HL-60 (cell line): ENCODE measurements around the gene ESRRB.

Source experiments
- DNase-seq, 2 experiments: peaks; one replicate each; pipeline ENCODE4 v3.0.0-alpha.2; 2010 to 2020; ENCODE audit warnings: low read depth in 1 of 2, low spot score in 1 of 2
- H3K27ac ChIP-seq: fragments of 250-450 bp; sonication (Bioruptor Pico); replicated peaks from 2 replicates; pipeline ENCODE4 v1.5.1; 2020; ENCODE audit warnings: mild to moderate bottlenecking, moderate library complexity
- H3K27me3 ChIP-seq: fragments of 250-450 bp; sonication (Bioruptor Pico); 2 replicates; pipeline ENCODE4 v1.5.1; 2021; ENCODE audit warnings: mild to moderate bottlenecking, moderate library complexity; ENCODE audit not compliant: insufficient read depth, poor library complexity, severe bottlenecking
- H3K4me3 ChIP-seq: replicated peaks from 2 replicates; pipeline ENCODE4 v1.5.1; 2011; ENCODE audit warnings: mild to moderate bottlenecking, control low read depth, low read length; ENCODE audit not compliant: insufficient read depth
- CTCF ChIP-seq: IDR thresholded peaks from one replicate; pipeline ENCODE4 v1.5.1; 2011; ENCODE audit warnings: low read length, control low read depth, inconsistent platforms; ENCODE audit not compliant: insufficient read depth
- GABPA ChIP-seq: IDR thresholded peaks from 2 replicates; pipeline ENCODE4 v1.6.1; 2012; ENCODE audit warnings: low read depth
- POLR2AphosphoS5 ChIP-seq: IDR thresholded peaks from 2 replicates; pipeline ENCODE4 v1.6.1; 2012; ENCODE audit warnings: low read depth
- SPI1 ChIP-seq: IDR thresholded peaks from 2 replicates; pipeline ENCODE4 v1.6.1; 2012; ENCODE audit warnings: low read depth, mild to moderate bottlenecking, borderline replicate concordance
- TF ChIP-seq, protein P1 (sequence below): IDR thresholded peaks from 2 replicates; pipeline ENCODE4 v1.6.1; 2012; ENCODE audit warnings: low read depth; ENCODE audit not compliant: insufficient replicate concordance

The ESRRB gene

GRCh38 chr14:76377735-76378074 is 1.8 kb downstream of the ESRRB start:
- TF ChIP-seq SPI1 (no peak), POLR2AphosphoS5 (no peak), GABPA (no peak), CTCF (no peak)
- TF ChIP-seq, protein P1, sequence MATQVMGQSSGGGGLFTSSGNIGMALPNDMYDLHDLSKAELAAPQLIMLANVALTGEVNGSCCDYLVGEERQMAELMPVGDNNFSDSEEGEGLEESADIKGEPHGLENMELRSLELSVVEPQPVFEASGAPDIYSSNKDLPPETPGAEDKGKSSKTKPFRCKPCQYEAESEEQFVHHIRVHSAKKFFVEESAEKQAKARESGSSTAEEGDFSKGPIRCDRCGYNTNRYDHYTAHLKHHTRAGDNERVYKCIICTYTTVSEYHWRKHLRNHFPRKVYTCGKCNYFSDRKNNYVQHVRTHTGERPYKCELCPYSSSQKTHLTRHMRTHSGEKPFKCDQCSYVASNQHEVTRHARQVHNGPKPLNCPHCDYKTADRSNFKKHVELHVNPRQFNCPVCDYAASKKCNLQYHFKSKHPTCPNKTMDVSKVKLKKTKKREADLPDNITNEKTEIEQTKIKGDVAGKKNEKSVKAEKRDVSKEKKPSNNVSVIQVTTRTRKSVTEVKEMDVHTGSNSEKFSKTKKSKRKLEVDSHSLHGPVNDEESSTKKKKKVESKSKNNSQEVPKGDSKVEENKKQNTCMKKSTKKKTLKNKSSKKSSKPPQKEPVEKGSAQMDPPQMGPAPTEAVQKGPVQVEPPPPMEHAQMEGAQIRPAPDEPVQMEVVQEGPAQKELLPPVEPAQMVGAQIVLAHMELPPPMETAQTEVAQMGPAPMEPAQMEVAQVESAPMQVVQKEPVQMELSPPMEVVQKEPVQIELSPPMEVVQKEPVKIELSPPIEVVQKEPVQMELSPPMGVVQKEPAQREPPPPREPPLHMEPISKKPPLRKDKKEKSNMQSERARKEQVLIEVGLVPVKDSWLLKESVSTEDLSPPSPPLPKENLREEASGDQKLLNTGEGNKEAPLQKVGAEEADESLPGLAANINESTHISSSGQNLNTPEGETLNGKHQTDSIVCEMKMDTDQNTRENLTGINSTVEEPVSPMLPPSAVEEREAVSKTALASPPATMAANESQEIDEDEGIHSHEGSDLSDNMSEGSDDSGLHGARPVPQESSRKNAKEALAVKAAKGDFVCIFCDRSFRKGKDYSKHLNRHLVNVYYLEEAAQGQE = no peak
- H3K4me3 ChIP-seq = no peak overlapping the region
- no peak for DNase-seq
- peaks cover 4% of the 10 kb centered on the region for H3K27me3 ChIP-seq
- H3K27ac ChIP-seq = no peak overlapping the region

DNA sequence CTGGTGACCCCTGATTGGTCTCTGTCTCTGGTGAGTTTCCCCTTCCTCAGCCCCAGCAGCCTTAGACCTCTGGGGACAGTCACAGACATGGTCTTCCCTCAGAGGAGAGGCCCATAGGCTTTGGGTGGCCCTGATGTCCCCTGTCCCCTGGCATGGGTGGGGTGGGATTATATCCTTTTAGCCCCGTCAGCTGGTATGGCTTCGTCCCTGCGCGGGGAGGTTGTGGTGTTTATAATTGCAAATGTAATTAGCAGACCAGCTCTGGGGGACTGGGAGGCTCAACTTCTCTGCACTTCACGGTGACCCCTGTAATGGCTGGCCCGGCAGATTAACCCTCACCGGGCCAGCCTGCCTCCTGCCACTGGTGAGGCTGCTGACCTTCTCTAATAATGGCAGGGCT is 5.1 kb downstream of the ESRRB start:
- peaks cover 4% of the 10 kb centered on the region for H3K27me3 ChIP-seq
- DNase-seq = no peak
- no peak for TF ChIP-seq POLR2AphosphoS5
- TF ChIP-seq CTCF = no peak
- TF ChIP-seq SPI1 = no peak
- no peak for TF ChIP-seq GABPA
- TF ChIP-seq, protein P1 = no peak

GRCh38 chr14:76381817-76382494 is 6.0 kb downstream of the ESRRB start:
- DNase-seq = no peak
- no peak for TF ChIP-seq CTCF
- TF ChIP-seq POLR2AphosphoS5 = no peak
- TF ChIP-seq SPI1 = no peak
- no peak for TF ChIP-seq GABPA
- TF ChIP-seq, protein P1 = no peak
- peaks cover 4% of the 10 kb centered on the region for H3K27me3 ChIP-seq
- H3K4me3 ChIP-seq = no peak overlapping the region
- no peak overlapping the region for H3K27ac ChIP-seq

More for the DNA sequence above, 5.1 kb downstream of the ESRRB start:
- no peak overlapping the region for H3K27ac ChIP-seq
- no peak overlapping the region for H3K4me3 ChIP-seq
